Measurements from ENCODE around the gene TASP1.
A peak's percentile ranks its signal among the peaks of the same experiment; 100 is the strongest.
"Not testable (repeated sequence)": the region's sequence is repeated elsewhere in the genome, so short reads cannot be mapped to it uniquely, and the experiment has no call there.

TASP1 gene, protein sequence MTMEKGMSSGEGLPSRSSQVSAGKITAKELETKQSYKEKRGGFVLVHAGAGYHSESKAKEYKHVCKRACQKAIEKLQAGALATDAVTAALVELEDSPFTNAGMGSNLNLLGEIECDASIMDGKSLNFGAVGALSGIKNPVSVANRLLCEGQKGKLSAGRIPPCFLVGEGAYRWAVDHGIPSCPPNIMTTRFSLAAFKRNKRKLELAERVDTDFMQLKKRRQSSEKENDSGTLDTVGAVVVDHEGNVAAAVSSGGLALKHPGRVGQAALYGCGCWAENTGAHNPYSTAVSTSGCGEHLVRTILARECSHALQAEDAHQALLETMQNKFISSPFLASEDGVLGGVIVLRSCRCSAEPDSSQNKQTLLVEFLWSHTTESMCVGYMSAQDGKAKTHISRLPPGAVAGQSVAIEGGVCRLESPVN

DNA sequence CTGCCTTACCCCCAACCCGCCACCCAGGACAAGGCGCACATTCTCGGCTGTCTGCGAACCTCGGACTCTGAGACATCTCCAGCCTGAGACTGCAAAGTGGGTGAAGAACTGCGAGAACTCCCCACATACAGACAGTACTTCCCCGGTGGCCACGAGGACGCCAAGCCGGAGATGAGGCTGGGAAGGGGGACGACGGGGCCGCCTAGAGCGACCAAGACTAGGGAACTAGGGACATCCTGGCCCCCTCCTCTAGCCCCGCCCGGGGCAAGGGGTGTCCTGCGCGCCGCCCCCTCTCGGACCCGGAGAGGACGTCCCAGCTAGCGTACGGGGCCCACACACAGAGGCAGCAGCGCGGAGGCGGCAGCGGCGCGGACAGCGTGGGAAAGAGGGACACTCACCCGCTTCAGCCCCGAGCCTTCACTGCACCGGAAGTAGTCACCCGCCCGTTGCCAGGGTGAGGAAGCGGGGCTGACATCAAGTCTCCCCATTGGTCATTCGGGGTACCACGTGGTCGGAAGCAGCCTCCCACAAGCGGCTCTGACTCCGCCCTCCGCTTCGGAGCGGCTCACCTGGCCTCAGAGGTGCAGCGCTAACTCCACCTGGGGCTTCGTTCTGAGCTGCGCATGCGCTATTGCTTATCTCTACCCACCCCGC, at the start of gene TASP1:
TASP1 (minus strand) TSS at position 437 of the 654 bp plus-strand sequence. CDS start 8,854 bp downstream, outside the sequence.
- peak; percentile 78 for DNase-seq

DNA sequence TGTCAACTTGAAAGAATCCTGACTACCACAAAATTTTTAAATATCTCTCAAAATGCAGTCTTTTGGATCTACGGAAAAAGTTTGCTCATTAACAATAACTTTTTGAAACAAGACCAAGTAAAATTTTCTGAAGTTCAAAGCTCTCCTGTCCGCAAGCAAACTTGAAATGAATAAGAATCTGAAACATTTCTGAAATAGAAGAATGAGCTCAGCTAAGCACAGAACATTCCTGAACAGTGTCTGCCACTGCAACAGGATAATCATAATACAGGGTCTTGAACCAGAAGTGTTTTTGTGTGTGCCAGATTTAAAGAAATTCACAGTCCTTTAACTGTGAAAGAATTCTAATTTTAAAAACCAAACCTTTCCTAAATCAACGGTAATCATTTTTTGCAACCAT, 49.1 kb upstream of the TASP1 start:
- no peak for DNase-seq

DNA sequence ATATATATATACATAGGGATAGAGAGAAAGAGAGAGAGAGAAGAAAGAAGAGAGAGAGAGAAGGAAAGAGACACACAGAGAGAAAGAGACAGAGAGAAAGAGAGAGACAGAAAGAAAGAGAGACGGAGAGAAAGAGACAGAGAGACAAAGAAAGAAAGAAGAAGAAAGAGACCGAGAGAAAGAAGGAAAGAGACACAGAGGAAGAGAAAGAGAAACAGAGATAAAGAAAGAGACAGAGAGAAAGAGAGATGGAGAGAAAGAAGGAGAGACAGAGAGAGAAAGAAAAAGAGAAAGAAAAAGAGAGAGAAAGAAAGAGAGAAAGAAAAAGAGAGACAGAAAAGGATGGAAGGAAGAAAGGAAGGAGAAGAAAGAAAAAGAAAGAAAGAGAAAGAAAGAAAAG, 46.9 kb upstream of the TASP1 start:
- DNase-seq, result no peak

DNA sequence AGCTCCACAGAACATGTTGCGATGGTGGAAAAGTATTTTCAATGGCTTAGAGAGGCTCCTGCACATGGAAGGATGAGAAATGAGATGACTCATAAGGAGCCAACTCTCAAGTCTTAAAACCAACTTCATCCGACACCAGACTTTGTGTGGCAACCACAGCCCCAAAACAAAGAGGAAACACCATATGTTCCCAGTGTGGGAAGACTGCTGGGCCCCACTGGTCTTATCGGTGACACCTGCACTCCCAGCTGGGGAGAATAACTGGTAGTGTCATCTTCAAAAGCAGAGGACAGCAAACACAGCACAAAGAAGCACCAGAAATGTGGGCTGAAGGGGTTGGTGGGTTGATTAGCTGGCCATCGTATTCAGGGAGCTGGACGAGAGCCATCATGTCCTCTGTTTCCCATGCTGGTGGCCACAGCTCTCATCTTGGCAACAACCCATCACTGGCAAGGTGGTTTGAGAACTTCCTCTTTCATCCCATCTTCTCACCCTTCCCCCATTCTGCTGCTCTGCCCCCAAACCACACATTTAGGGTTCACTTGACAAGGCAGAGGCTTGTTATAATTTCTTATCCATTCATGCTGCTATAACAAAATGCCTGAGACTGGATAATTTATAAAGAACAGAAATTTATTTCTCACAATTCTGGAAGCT, 46.0 kb upstream of the TASP1 start:
- no peak for DNase-seq

DNA sequence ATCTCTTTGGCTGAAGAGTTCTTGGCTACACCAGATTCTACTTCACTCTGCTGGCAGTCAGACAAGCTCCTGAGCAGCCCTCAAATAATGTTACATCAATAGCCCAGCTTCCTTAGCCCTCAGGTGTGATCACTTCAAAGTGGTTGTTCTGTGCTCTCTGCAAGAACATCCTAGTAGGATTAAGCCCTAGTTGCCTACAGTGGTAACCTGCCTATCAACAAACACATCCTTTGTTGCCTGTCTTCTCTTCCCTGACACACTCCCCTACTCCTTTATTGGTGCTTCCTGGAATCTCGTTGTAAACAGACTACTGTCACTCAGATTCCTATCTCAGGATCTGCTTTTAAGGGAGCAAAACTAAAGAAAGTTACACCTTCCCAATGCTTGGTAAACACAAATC, 45.1 kb upstream of the TASP1 start:
- no peak for DNase-seq

DNA sequence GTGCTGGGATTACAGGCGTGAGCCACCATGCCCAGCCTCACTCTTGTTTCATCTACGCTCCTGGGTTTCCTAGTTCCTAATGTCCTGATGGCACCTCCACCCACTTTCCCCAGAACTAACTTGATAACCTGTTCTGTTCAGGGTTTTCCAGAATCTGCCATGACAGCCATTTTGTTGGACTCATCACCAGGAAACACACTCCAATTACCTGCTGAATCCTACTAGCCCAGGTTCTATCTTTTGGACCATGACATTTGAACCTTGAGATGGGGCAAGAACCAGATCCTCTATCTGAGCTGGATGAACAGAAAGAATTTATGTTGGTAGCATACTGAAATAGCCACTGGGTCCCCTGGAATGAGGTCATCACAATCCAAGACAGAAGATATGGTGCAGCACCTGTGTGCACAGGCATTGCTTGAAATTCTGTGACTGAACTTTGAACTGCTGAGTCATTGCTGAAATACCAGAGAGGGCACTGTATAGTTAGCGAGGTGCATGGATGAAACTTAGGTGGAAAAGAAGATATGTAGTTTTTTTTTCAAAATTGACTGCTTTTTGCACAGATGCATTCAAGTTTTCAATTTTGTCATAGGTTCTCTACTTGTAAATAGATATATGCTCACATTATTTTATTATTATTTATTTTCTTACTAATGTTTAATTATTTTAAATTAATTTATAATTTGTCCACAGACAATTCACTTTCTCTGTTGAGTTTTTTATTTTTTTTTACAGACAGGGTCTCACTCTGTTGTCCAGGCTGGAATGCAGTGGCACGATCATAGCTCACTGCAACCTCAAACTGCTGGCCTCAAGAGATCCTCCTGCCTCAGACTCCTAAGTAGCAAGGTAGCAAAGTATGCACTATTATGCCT, 42.8 kb upstream of the TASP1 start:
- DNase-seq, result no peak

DNA sequence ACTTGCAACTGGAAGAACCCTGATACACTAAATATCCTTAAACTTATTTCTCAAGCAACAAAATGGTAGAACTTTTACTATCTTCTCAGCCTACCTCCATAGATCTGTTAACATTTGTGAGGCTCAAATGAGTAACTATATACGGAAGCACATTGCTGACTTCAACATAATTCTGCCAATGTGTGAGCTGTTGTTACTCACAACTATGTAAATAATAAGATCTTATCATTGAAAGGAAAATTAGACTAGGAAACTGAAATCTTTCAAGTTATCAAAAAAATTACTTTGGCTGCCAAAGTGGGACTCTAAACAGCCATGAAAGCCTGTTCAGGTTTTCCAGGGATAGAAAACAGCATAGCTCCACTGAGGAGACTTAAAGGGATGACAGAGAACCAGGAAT, 40.2 kb upstream of the TASP1 start:
- no peak for DNase-seq

DNA sequence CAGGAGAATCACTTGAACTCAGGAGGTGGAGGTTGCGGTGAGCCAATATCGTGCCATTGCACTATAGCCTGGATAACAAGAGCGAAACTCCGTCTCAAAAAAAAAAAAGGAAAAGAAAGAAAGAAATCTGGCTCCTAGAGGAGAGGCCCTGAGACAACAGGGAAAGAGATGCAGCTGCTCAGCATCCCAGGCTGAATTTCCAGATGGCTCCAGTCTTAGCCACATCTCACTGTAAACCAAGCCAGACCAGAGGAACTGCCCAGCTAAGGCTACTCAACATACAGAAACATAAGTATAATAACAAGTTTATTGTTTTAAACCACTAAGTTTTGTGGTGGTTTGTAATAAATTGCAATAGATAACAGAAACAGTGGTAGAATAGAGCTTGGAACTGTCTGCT, 38.5 kb upstream of the TASP1 start:
- no peak for DNase-seq

DNA sequence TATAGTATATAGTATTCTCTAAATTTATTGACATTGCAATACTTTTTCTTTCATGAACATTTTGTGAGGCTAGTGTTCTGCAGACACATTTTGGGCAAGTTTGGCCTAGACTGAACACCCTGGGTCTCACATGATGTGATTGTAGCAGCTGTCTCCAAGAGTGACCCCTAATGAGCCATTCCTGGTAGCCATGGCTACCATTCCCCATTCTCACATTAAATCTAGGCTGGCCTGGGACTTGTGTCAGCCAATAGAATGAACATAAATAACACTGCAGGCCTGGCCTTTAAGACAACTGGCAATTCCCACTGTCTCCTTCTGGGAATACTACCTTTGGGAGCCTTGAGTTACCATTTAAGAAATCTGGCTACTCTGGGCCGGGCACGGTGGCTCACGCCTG, 38.0 kb upstream of the TASP1 start:
- DNase-seq, result no peak

DNA sequence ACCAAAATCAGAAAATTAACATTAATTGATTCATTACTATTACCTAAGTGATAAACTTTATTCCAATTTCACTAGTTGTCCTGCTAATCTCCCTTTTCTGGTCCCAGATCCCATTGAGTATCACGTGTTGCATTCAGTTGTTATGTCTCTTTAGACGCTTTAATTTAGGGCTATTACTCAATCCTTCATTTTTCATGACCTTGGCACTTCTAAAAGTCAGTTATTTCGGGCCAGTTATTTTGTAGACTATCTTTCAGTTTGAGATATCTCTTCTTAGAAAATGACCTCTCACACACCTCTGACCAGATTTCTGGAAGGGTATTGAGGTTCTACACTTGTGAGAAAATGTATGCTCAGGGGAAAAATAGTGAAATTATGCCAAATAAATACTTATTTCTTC, 34.0 kb upstream of the TASP1 start:
- no peak for DNase-seq

DNA sequence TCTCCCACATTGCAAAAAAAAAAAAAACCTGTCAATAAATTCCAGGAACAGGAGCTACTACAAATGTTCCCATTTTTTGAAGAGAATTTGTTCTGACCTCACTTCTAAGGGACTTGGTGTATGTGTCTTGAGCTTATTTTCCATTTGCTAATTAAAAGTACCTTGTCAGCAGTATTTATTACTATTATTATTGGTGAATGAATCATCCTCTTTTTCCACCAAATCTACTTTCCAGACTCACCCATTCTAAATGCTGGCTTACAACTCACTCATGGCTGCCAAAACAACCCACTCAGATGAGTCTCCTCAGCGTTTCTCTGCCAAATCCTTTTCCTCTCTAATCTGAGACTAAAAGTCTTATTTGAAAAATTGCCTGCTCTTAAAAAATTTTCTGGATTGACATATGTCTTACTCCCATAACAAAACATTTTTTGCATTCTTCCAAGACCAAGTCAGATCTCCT, 33.2 kb upstream of the TASP1 start:
- no peak for DNase-seq

DNA sequence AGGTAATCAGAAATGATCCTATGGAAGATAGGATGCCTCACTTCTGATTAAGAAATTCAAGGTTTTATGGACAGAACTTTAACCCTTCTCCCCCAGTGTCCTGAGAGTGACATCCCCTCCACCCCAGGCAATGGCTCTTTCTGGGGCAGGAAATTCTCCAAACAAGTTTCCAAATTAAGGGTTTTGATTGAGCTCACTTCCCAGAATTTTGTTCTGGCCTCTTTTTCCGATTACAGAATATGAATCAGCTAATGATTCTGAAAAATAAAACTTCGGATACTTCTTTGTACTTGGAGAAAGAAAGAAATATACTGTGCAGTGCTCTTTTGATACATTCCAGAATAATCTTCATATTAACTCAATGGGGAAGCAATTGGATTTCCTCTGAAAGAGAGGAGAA, 32.8 kb upstream of the TASP1 start:
- no peak for DNase-seq

DNA sequence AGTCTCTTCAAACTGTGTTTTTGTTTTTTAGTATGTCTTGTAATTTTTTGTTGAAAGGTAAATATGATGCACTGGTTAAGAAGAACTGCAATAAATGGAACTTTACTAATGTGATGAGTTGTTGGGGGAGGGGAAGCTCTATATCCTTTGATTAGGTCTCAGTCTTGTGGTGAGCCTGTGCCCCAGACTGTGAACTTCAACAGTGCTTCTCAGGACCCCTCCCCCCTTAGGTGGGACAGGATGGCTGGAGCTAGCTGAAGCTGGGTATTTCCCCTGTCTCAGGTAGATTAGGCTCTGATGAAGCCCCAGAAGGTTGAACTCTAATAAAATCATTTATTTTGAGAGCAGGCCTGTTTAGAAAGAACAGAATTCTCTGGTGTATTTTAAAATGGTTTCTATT, 31.4 kb upstream of the TASP1 start:
- DNase-seq, result no peak

DNA sequence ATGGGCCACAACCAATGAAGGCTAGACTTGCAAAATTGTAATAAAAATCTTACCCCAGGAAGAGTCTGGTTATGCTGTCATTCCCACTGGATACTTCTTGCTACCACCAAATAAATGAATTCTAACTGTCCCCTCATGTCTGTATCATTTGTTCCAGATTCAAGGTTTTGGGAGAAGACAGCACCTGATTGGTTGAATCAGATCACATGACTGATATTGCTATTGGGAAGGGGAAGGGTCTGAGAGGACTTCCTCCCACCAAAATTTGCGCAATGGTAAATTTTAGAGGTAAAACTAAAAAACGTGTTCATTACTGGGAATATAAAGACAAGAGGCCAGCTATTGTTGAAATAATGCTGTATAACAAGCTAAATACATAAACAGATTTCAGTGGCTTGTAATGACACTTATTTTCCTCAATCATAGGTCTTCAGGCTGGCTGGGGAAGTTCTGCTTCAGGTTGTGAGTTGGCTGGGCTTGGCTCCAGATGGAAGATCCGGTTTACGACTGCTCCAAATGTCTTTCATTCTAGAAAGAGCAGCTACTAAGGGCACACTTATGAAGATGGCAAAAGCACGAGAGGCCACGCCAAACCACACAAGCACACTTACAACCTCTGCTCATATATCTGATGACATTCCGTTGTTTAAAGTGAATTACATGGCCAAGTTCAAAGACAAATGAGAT, 27.1 kb upstream of the TASP1 start:
- DNase-seq, result no peak

DNA sequence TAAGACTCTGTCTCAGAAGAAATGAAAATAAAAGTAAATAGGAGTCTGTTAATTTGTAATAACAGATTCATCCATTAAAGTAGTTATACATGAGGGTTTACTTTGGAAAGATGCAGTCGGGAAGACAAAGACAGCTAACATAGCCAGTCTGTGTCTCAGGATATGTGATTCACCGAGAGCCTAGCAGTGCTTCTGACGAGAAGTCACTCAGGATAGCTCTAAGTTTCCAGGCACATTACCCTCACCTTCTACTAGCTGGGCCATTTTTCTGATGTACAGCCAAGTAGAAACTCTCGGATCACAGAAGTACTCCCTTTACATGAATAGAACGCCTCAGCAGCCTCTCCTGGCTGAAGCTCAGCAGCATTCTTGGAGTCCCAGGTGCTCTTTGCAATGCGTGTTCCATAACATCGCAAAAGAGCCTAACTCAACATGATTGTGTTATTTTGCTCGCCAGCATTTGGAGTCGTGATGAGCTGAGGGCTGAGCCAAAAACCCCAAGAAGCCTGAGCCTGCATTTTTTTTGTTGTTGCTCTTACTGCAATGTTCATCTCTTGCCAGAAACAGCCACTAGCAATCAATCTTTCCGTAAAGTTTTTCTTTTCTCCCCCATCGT, 22.4 kb upstream of the TASP1 start:
- DNase-seq, result no peak

DNA sequence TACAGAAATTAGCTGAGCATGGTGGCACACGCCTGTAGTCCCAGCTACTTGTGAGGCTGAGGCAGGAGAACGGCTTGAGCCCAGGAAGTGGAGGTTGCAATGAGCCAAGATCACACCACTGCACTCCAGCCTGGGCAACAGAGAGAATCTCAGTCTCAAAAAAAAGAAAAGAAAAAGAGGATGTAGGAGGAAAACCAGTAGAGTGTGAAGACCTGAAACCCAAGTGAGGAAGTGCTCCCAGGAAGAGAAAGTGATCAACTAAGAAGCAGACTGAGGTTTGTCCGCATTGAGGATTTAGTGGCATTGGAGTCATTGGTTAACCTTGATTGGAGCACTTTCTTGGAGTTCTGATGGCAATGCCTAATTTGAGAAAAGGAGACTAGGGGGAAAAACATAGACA, 20.6 kb upstream of the TASP1 start:
- DNase-seq, result no peak

DNA sequence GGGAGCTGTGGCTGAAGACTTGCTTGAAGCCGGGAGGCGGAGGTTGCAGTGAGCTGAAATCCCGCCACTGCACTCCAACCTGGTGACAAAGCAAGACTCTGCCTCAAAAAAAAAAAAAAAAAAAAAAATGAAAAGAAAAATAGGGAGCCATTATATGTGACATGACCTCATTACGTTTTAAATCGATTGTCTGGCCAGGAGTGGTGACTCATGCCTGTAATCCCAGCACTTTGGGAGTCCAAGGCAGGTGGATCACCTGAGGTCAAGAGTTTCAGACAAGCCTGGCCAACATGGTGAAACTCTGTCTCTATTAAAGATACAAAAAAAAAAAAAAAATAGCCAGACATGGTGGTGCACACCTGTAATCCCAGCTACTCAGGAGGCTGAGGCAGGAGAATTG, 19.3 kb upstream of the TASP1 start:
- not testable (repeated sequence) for DNase-seq

DNA sequence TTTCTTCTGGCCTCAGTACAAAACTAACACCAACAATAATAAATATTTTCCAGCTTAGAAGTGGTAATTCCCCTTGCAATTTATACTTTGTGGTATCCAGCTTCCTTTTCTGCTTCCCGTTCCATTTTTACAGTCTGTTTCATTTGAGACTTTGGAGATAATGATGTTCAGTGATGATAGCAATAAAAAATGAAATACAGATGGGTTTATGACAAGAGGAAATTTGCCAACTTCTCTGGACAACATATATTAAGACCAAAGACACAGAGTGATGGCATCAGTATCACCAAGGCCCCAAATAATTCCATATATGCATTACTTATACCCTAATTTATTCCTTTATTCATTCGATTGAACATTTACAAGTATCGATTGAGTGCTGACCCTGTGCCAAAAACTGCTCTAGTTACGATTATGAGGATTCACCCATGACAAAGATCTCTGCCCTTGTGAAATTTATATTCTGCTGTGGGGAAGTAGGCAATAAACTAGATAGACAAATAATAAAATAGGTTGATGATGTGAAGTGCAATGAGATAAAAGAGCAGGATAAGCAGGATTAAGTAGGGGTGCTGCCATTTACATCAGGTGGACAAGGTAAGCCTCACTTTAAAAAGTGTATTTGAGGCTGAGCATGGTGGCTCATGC, 18.1 kb upstream of the TASP1 start:
- DNase-seq, result no peak

DNA sequence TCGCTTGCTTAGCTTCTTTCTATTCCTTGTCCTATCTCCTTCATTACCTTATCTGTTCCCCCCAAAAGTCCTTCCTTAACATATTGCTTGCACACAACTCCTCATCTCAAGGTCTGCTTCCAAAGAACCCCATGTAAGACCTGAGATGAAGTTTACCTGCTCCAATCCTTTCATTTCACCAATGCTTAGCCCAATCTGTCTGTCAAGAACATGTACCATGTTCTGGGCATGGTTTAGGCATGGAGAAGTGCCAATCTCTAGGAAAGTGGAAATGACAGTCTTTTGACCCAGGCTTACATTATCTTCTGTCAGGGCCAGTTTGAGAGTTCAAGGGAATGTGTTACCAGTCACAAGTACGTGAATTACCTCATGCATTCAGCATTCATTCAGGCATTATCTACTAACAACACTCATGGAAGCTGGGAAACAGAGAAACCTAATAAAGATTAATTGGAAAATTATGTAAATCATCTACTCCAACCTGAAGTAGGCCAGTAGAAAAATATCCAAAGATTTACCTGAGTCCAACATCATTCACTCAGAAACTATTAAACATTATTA, 15.8 kb upstream of the TASP1 start:
- no peak for DNase-seq

DNA sequence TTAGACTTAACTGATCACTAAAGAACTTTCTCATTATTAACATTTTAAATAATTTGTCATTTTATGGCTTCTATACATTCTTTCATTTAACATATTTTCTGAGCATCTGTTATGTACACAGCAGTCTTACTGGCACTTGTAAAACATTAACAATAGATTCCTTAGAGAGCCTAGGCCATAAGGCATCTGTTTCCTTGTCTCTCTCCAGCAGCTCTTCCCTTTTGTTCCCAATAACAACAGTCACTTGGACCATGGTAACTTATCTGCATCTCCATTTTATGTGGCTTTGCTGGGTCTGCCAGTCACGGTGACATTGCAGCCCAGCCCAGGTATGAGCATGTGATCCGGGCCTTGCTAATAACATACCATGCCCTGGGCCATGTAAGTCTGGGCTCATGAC, 11.7 kb upstream of the TASP1 start:
- no peak for DNase-seq
